Mononuclear cell (primary cell): ENCODE data around the gene ATL2. TPM values are rescaled to one million over a fixed set of nuclear protein-coding genes. Genes with fewer than 3 reads are reported as not detected.

Experiments
- total RNA-seq: library from RNA; depleted of rRNA; stranded (reverse); fragments of >200 nt; gene quantifications from one replicate; pipeline ENCODE4 v1.2.3, GENCODE V29; 2012

Gene ATL2
- total RNA-seq, 1 donor, result 159 TPM

Other genes with a start within 250 kb of the ATL2 start
- 34.8 TPM for gene HNRNPLL, start 225.7 kb upstream of the ATL2 start, total RNA-seq